GM21717 (cell line): ENCODE data around the gene CDC42EP3.
A peak's percentile ranks its signal among the peaks of the same experiment; 100 is the strongest.

Source experiments
- ATAC-seq: cut with Tn5 transposase; IDR thresholded peaks from one replicate; pipeline ENCODE4 v1.9.1; 2021; ENCODE audit warnings: mild to moderate bottlenecking, moderate library complexity; ENCODE audit not compliant: unreplicated experiment

The CDC42EP3 gene

DNA sequence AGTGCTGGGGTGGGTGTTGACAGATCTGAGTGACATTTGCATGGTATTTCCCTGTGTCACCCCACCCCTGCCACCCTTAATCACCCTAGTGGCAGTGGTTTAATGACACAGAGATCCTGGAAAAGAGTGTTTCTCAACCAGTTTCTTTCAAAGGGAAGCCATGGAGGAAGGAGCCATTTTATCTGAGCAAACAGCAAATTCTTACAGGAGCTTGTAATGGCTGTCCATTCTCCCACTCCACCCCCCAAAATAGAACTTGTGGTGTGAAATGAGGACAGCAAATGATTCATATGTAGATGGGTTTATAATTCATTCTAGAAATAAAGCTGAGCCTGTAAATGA, 51.5 kb downstream of the CDC42EP3 start:
- no peak for ATAC-seq

DNA sequence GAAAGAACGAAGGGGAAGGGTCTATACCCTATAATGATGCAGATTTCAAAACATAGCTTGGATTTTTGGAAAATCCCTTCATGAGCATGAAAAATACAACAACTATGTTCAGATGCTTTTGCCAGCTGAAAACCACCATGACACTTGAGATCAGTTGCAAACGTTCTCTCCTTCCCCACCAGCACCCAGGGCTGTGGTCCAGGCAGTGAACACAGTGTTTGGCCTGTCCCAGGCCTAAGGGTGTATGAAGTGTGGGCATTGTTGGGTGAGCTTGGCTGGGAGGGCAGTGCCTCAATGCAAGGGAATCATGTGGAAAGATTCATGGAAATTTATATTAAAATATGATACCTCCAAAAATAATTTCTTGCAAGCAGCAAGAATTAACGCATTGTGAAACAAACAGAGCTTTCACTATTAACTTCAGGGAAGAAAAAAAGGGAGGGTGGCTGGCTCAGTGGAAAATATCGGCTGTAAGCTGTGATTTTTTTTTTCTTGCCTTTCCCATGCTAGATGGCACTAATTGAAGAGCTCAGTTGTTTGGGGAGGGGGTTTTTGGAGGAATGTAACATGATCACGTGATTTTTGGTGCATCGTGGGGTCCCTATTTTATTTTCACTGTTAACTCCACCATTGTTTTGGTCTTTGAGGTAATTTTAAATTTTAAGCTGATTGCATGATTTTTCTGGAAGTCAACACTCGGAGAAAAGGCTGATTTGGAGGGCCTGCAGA, 52.0 kb downstream of the CDC42EP3 start:
- ATAC-seq, result no peak

DNA sequence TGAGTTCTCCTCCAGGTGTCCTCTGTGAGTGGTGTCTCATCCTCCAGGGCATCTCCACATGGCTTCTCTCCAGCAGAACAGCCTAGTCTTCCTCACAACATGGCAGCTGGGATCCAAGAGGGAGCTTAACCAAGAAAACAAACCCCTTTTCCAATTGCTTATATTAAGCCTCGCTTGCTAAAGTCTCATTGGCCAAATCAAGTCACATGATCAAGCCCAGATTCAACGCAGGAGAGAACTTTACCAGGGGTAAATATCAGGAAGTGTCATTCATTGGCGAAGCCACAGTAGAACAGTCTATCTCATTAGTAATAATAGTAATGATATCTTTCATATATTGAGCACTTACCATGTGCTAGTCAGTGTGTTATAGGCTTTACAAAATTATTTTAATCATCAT, 53.1 kb downstream of the CDC42EP3 start:
- ATAC-seq, result no peak

DNA sequence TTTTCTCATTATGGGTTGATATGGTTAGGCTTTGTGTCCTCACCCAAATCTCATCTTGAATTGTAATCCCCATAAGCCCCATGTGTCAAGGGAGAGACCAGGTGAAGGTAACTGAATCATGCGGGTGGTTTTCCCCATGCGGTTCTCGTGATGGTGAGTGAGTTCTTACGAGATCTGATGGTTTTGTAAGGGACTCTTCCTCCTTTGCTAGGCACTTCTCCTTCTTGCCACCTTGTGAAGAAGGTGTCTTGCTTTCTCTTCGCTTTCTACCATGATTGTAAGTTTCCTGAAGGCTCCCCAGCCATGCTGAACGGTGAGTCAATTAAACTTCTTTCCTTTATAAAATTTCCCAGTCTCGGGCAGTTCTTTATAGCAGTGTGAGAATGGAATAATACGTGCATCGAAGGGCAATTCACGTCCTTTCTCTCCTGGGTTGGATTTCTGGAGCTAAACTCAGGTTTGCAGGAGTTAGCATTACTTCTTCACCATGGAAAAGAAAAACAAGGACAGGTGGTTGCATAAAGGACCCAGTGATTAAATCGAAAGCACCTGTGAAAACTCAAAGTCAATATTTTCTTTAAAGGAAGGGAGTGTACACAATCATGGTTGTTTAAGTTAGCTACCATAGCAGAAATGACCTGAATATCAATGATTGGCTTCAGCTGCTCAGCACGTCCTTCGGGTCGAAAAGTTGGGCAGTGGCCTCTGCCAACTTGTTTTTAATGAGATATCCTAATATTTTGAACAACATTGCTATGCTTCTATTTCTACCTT, 54.1 kb downstream of the CDC42EP3 start:
- ATAC-seq, result no peak

DNA sequence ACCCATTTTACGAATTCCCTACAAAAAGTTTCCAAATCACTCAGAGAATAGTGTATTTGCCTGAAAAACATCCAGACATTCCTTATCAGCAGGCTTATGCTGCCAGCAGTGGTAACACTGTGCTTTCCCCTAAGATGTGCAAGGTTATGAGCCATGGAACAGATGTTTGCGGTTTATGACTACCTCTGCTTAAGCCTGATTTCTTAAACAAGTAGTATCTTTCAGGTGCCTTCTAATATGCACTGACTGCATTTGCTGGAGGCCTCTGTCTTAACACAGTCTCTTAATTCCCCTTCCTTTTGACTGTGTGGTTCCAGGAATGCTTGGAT, 54.8 kb downstream of the CDC42EP3 start:
- ATAC-seq, result no peak

DNA sequence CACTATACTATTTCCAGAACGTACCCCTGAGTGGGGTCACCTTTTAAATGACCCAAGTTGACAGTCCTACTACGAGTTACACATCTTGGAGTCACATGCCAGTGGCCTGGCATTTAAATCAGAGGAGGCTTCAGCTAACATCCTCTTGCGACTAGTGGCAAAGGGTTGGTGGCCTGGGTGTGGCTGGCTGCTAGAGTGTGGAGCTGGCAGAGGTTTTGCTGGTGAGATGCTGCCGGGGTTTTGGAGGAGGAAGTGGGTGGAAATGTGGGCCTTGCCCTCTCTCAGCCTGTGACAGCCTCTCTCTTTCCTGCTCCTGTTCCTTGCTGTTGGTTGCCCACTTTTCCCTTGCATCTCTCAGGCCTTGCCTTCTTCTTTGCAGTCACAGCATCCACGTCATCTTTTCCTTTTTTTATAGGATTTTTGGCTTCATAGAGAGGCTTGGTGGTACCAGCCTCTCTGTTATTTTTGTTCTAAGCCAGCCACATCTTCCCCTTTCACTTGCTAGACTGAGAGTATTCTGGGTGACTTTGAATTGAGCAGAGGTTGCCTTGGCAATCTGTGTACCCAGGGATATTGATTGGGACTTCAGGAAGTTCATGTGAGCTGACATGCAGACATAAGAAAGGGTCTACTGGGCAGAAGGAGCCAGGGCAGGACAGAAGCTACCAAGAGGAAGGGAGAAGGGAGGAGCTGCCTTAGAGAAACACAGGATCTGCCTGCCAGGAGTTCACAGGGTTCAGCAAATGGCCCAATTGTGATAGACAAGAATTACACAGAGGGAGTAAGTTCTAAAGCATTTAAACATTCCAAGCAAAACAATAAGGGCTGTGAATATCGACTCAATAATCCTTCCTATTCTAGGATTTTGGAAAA, 55.4 kb downstream of the CDC42EP3 start:
- ATAC-seq, result peak; percentile 56

DNA sequence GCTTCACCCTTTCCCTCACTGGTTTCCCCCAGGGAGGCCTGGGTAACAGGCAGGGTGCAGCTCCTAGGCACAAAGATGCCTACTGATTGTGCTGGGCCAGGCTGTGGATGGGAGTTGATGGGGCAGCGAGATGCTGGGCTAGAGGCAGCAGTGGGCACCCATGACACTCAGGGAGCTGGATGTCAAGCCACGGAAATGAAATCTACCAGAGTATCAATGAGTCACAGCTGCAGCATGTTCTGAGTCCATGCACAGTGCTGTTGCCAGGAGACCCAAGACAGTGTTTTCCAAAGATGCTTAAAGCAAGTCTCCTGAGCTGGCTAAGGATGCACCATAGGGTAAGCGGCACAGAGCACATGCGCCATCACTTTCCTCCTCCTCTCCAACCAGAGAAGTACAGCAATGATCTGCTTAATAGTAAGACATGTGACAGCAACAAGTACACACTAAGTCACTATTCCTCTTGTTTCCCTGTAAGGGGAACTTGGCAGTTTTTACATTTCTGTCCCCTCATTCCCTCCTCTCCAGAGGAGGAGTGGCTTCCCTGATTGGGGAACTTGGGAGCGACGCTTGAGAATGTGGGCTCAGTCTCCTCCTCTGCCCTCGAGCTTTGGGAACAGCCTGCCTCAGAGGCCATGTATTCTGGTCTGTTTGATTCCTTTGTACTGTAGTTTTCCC, 57.2 kb downstream of the CDC42EP3 start:
- no peak for ATAC-seq

DNA sequence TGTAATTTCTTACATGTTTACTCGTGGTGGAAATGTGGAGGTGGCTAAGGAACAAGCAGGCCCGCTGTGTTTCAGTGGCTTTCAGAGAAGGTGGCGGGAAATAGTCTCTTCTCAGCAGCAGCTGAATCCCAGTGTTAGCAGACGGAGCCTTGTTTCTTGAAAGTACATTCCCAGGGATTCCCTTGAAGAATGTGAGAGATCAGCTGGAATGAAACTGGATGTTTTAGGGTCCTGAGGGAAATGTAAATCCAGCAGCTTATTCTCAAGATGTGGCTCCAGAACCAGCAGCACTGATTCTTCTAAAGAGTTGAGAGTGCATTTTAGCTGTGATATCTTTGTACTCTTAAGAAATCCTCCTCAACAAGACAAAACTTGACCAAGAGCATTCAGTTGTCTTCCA, 59.1 kb downstream of the CDC42EP3 start:
- ATAC-seq, result no peak

DNA sequence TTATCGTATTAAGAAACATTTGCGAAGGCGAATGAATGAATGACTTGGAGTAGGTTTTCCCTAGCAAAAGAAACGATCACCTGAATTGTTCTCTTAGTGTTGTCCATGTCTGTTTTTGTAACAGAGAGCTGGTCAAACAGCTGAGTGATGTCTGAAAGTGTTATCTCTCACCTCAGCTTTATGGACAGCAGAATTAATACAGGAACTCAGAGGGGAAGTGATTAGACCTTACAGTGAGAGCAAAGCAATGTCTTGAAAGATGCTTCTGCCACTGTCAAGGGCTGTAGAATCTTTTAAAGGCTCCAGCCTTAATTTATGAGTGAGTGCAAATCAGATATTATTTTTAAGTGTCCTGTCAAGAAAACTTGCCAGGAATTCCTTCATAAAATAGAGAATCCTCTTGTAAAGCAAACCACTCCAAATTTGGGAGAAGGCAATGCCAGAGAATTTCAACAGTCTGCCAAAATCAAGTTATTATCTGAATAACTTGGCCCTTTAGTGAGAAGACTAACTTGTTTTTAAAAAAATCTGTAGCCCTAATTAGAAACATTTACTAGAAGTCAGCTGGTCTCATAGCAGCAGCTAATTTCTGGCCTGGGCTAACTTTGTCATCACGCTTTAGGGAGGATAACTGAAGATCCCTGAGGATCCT, 60.7 kb downstream of the CDC42EP3 start:
- ATAC-seq, result no peak

DNA sequence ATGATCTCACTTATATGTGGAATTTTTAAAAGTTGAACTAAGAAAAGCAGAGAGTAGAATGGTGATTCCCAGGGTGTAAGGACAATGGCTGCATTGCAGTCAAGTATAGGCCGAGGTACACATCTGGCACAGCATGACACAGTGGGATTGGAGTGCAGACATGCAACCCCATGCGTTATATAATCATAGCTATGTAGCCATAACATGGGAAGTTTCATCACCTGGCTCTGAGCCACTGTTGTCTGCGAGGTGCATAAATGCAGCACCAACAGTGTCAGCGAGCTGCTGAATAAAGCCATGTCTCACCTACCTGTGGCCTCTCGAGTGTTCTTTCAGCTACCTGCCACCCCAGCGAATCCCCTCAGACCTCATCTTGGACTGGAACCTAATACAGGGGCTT, 61.7 kb downstream of the CDC42EP3 start:
- no peak for ATAC-seq

DNA sequence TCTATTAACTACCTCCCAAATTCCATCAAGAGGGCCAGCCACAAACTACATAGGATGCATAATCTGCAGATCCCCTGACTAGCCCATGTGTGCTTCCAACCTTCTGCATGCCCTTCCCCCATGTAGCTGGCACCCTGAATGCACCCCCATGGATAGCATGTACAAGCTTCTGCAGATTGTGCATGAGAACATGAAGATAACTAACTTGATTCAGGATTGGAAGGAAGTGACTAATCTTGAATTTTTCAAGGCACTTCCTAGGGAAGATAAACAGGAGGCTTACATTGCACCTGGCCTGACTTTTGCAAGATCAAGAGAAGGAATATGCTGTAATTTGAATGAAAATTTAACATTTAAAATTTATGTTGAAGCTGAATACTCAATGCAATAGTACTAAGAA, 66.7 kb downstream of the CDC42EP3 start:
- no peak for ATAC-seq

DNA sequence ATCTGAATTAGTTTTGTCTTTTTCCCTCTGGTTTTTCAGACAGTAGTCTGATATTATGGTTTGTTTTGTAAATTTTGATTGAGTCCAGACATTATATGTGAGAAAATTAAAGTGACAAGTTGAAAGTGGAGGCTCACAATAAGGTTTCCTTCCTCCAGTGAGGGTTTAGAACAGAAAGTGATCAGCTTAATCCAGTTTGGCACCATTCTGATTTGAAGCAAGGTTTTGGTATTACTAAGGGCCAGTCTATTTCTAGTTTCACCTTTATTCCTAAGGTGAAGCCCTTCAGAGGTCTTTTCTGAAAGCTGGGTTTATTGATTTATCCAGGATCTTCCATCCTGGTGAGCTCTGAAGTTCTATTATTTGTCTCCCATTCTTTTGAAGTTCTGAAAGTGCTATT, 68.7 kb downstream of the CDC42EP3 start:
- peak; percentile 47 for ATAC-seq

DNA sequence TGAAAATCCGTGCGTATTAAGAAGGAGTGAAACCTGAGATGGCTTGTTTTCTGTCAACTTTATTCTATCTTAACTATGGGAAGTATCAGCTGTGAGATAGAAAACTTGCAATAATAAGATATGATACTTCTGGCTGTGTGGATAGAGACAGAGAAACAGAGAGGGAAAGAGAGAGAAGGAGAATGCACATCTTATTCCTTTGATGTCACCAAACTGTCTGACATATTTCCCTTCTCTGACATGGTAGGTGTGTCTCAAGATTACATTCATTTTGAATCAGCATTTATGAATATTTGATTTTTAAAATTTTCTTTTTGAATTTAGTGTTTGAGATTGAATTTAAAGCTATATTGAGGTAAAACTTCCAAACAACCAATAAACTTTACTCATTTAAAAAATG, 69.4 kb downstream of the CDC42EP3 start:
- ATAC-seq, result no peak

DNA sequence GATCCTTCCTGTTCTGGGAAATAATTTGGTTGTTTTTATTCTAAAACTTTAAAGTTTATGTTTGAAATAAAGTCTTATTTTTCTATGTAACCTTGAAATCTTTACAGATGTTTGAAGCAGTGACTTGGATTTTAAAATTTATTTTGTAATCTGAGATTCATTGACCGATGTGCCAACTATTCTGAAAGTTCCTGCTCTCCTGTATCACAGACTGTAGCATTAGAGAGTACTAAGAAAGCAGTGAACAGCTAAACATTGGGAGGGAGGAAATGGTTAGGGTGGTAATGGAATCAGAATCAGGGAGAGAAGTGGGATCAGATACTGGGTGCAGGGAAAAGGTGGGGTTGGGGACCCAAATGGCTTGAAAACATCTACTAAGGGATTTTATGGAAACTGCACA, 69.9 kb downstream of the CDC42EP3 start:
- ATAC-seq, result no peak

DNA sequence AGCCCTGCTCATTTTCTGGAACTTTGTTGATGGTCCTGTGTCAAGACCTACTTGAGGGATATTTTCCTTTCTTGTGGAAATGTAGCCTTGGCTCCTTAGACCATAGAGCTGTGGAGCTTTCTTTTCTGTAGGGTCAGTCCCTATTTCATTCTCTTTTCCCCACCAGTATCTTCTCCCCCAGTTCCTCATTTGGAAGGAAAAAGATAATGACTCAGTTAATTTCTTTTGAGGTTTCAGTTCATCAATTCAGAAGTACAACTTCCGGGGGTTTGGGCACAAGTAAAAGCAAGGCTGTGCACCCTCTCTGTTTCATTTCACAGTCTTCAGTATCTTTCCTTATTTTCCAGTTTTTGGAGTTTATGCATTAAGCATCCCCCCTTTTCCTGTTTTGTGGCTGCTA, 70.7 kb downstream of the CDC42EP3 start:
- ATAC-seq, result no peak

DNA sequence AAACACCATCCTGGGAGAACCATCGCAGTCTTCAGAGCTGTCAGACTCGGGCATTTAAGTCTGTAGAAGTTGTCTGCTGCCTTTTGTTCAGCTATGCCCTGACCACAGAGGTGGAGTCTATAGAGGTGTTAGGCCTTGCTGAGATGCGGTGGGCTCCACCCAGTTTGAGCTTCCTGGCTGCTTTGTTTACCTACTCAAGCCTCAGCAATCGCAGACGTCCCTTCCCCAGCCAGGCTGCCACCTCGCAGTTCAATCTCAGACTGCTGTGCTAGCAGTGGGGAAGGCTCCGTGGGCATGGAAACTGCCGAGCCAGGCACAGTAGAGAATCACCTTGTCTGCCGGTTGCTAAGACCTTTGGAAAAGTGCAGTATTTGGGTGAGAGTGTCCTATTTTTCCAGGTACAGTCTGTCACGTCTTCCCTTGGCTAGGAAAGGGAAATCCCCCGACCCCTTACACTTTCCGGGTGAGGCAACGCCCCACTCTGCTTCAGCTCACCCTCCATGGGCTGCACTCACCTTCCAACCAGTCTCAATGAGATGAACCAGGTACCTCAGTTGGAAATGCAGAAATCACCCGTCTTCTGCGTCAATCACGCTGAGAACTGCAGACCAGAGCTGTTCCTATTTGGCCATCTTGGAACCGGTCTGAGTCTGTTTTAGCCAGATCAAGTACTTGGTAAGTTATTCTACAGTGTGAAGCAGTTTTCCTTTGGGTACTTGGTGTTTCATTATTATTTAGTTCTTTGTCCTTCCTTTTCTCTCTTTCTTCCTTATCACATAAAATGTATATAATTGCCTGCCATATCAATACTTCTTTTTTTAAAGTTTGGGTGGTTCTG, 71.5 kb downstream of the CDC42EP3 start:
- no peak for ATAC-seq

DNA sequence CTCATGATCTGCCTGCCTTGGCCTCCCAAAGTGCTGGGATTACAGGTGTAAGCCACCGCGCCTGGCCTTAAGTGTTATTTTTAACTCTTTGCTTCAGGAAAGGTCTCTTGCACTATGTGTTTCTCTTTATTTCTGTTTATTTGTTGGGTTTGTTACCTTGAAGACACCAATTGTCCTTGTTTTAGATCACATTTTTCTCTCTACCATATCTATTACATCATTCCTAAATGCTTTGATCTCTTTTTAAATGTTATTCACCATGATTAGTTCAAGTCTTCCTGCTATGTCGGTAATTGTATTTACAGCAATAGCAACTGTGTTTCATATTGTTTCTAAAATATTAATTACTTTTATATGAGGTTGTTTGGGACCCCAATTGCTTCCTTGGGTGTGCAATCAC, 77.7 kb downstream of the CDC42EP3 start:
- ATAC-seq, result no peak

DNA sequence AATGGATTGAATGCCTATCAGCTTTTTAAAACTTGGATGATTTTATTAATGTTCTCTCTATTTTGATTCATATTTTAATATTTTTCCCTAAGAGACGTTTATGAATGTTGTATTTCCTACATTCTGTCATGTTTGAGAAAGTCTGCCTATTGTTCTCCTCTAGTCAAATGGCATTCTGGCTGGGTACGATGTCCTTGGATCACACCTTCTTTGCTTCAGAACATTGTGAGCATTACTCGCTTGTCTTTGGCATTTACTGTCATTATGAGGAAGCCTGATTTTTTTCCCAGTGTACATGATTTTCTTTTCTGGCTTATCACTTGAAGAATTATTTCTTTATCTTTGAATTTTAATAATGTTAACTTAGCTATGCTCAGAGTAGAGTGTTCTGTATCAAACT, 78.4 kb downstream of the CDC42EP3 start:
- ATAC-seq, result no peak
